ENCODE results near the gene ZNF81.

Gene ZNF81

DNA sequence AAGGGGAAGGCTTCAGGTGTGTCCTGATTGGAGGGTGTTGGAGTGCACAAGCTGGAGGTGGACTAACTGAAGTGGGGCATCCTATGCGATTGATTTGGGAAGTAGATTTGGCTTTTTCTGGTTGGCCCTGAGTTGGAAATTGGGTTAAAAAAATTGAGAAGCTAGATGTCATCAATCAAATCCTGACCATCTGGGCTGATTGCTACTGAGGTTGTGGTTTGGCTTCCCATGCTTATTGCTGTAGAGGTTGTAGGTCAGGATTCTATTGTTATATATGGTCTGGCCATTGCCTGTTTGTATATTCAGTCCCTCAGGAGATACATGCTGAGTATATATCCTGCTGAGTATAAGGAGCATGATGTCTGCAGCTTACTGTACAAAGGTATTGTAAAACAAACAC lies 7.7 kb upstream of the ZNF81 start:
- no peak for DNase-seq (ENCODE audit: low read depth)
- H3K4me3 ChIP-seq (ENCODE audit: low read depth, low read length): no peak overlapping the region
- TF ChIP-seq, protein P1, sequence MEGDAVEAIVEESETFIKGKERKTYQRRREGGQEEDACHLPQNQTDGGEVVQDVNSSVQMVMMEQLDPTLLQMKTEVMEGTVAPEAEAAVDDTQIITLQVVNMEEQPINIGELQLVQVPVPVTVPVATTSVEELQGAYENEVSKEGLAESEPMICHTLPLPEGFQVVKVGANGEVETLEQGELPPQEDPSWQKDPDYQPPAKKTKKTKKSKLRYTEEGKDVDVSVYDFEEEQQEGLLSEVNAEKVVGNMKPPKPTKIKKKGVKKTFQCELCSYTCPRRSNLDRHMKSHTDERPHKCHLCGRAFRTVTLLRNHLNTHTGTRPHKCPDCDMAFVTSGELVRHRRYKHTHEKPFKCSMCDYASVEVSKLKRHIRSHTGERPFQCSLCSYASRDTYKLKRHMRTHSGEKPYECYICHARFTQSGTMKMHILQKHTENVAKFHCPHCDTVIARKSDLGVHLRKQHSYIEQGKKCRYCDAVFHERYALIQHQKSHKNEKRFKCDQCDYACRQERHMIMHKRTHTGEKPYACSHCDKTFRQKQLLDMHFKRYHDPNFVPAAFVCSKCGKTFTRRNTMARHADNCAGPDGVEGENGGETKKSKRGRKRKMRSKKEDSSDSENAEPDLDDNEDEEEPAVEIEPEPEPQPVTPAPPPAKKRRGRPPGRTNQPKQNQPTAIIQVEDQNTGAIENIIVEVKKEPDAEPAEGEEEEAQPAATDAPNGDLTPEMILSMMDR (IDR thresholded peaks at IDR 0.05; ENCODE audit: control insufficient read depth, extremely low read depth, insufficient read depth): no peak

DNA sequence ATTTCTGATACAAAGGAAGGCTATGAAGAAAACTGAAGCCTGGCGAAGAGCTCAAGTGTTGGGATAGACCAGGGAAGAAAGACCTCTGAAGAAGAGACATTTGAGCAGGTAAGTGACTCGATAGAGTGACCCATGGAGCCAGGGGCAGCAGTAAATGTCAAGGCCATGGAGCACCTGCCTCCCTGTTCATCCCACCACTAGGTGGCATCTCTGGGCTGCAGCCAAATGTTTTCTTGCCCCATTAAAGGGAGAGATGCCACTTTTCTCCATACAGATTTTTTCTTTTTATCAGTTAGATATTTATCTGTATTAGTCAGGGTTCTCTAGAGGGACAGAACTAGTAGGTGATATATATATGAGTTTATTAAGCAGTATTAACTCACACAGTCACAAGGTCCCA lies 4.9 kb upstream of the ZNF81 start:
- DNase-seq (ENCODE audit: low read depth): peak; percentile 21
- TF ChIP-seq, protein P1 (IDR thresholded peaks at IDR 0.05; ENCODE audit: control insufficient read depth, extremely low read depth, insufficient read depth): peak; percentile 70
- H3K4me3 ChIP-seq (ENCODE audit: low read depth, low read length): no peak overlapping the region

DNA sequence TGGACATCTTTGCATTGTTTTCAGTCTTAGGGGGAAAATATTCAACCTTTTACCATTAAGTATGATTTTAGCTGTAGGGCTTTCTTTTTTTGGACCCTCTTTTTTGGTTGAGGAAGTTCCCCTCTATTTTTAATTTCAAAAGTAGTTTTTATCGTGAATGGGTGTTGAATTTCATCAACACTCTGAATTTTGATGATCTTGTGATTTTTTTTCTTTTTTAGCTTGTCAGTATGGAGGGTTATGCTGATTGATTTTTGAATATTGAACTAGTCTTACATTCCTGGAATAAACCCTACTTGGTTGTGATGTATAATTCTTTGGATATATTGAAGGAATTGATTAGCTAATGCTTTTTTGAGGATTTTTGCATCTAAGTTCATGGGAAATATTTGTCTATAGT lies 1.7 kb downstream of the ZNF81 start:
- TF ChIP-seq, protein P1 (IDR thresholded peaks at IDR 0.05; ENCODE audit: control insufficient read depth, extremely low read depth, insufficient read depth): no peak
- no peak for DNase-seq (ENCODE audit: low read depth)
- H3K4me3 ChIP-seq (ENCODE audit: low read depth, low read length): no peak overlapping the region

DNA sequence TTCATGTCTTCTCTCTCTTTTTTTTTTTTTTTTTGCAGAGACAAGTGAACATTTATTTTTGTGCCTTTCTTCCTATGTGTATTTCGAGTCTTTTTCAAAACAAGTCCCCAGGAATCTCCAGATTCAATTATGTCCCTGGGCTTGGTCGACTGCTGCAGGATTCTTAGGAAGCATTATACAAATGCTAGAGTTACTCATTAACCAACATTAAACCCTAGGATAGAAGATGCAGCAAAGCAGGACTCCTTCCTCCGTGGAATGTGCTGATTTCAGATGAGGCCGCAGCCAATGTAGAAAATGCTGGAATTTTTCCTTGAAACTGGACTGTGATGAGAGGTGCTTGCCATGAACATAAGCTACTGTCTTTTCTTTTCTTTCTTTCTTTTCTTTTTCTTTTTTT lies 3.4 kb downstream of the ZNF81 start:
- no peak overlapping the region for H3K4me3 ChIP-seq (ENCODE audit: low read depth, low read length)
- TF ChIP-seq, protein P1 (IDR thresholded peaks at IDR 0.05; ENCODE audit: control insufficient read depth, extremely low read depth, insufficient read depth): no peak
- no peak for DNase-seq (ENCODE audit: low read depth)

DNA sequence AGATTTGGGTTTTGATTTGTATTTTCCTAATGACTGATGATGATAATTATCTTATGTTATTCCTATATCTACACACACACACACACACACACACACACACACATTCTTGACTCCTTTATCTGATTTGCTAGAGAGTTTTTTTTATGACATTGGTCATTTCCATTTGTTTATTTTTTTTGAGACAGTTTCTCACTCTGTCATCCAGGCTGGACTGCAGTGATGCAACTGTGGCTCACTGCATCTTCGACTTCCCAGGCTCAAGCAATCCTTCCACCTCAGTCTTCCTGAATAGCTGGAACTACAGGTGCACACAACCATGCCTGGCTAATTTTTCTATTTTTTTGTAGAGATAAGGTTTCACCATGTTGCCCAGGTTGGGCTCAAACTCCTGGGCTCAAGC lies 6.7 kb downstream of the ZNF81 start:
- TF ChIP-seq, protein P1 (IDR thresholded peaks at IDR 0.05; ENCODE audit: control insufficient read depth, extremely low read depth, insufficient read depth): no peak
- DNase-seq (ENCODE audit: low read depth): no peak
- no peak overlapping the region for H3K4me3 ChIP-seq (ENCODE audit: low read depth, low read length)

DNA sequence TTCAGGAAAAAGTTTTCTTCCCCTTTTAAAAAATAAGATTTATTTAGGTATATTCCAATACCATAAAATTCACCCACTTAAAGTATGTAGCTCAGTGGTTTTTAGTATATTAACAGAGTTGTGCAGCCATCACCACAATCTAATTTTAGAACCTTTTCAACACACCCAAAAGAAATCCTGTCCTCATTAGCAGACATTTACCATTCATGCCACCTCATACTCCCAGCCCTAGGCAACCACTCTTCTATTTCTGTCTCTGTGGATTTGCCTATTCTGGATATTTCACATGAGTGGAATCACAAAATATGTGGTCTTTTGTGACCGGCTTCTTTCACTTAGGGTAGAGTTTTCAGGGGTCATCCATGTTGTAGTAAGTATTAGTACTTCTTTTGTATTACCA lies 7.4 kb downstream of the ZNF81 start:
- TF ChIP-seq, protein P1 (IDR thresholded peaks at IDR 0.05; ENCODE audit: control insufficient read depth, extremely low read depth, insufficient read depth): no peak
- H3K4me3 ChIP-seq (ENCODE audit: low read depth, low read length): no peak overlapping the region
- no peak for DNase-seq (ENCODE audit: low read depth)

DNA sequence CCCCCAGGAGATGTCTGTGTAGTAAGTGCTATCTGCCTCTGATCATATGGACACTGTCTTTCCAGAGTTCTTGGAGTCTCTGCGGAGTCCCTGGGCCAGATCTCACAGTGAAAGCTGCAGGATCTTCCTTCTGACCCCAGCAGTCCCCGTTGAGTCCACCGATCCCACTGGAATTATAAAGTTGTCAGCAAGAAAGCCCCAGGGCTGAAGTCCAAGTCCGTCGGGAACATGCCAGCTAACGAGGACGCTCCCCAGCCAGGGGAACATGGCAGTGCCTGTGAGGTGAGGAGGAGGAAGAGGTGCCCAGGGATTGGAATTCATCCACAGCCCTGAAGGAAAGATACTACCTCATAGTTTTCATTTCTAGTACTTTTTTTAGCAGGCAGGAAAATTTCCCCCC lies 9.3 kb downstream of the ZNF81 start:
- no peak overlapping the region for H3K4me3 ChIP-seq (ENCODE audit: low read depth, low read length)
- no peak for DNase-seq (ENCODE audit: low read depth)

More for the DNA sequence above, 9.3 kb downstream of the ZNF81 start:
- TF ChIP-seq, protein P1 (IDR thresholded peaks at IDR 0.05; ENCODE audit: control insufficient read depth, extremely low read depth, insufficient read depth): no peak
